NK-92 treated with Interleukin-12 subunit alpha and Interleukin-12 subunit beta, amount 100 ng/mL, for 24 hours (cell line): ENCODE measurements around the gene NOTCH4.
A peak's percentile ranks its signal among the peaks of the same experiment; 100 is the strongest.
"Not testable (repeated sequence)": the region's sequence is repeated elsewhere in the genome, so short reads cannot be mapped to it uniquely, and the experiment has no call there.

Experiments used
- DNase-seq: peaks from one replicate; lab custom pipeline; 2025; lab: John Stamatoyannopoulos, UW

The NOTCH4 gene

GRCh38 chr6:32216998-32217397, 6.9 kb downstream of the NOTCH4 start:
- DNase-seq = no peak

- DNase-seq = no peak
These were observed 7.6 kb downstream of the NOTCH4 start for GRCh38 chr6:32216285-32216684.

- no peak for DNase-seq
These were observed 8.2 kb downstream of the NOTCH4 start for GRCh38 chr6:32215617-32216016.

- DNase-seq = no peak
These were observed 9.7 kb downstream of the NOTCH4 start for GRCh38 chr6:32214126-32214525.

- no peak for DNase-seq
These were observed 10.2 kb downstream of the NOTCH4 start for GRCh38 chr6:32213649-32214048.

GRCh38 chr6:32212076-32212760, 11.6 kb downstream of the NOTCH4 start:
- no peak for DNase-seq

- not testable (repeated sequence) for DNase-seq
These were observed 12.4 kb downstream of the NOTCH4 start for GRCh38 chr6:32211432-32211831.

GRCh38 chr6:32210191-32210601, 13.7 kb downstream of the NOTCH4 start:
- no peak for DNase-seq

GRCh38 chr6:32208996-32209395, 14.9 kb downstream of the NOTCH4 start:
- no peak for DNase-seq

GRCh38 chr6:32204268-32204715, 19.6 kb downstream of the NOTCH4 start:
- no peak for DNase-seq

- DNase-seq = no peak
These were observed 20.2 kb downstream of the NOTCH4 start for GRCh38 chr6:32203426-32204267.

- no peak for DNase-seq
These were observed 21.7 kb downstream of the NOTCH4 start for GRCh38 chr6:32202186-32202585.

GRCh38 chr6:32200711-32201475, 23.0 kb downstream of the NOTCH4 start:
- DNase-seq = no peak

- no peak for DNase-seq
These were observed 25.0 kb downstream of the NOTCH4 start for GRCh38 chr6:32198866-32199265.

- no peak for DNase-seq
These were observed 25.5 kb downstream of the NOTCH4 start for GRCh38 chr6:32198345-32198696.

GRCh38 chr6:32196682-32197616, 26.9 kb downstream of the NOTCH4 start:
- no peak for DNase-seq

- peak; percentile 57 for DNase-seq
These were observed 27.8 kb downstream of the NOTCH4 start for GRCh38 chr6:32195902-32196681.

GRCh38 chr6:32195652-32195901, 28.3 kb downstream of the NOTCH4 start:
- peak; percentile 100 for DNase-seq

GRCh38 chr6:32194825-32195651, 28.8 kb downstream of the NOTCH4 start:
- DNase-seq = no peak

- DNase-seq = no peak
These were observed 29.5 kb downstream of the NOTCH4 start for GRCh38 chr6:32194388-32194787.
